GM19468 (cell line): ENCODE data around the gene PTPRD.

Source experiments
- ATAC-seq: cut with Tn5 transposase; IDR thresholded peaks from one replicate; pipeline ENCODE4 v1.9.1; 2021; ENCODE audit warnings: mild to moderate bottlenecking, moderate library complexity, moderate number of reproducible peaks; ENCODE audit not compliant: unreplicated experiment; ENCODE audit errors: extremely low read depth

The PTPRD gene

DNA sequence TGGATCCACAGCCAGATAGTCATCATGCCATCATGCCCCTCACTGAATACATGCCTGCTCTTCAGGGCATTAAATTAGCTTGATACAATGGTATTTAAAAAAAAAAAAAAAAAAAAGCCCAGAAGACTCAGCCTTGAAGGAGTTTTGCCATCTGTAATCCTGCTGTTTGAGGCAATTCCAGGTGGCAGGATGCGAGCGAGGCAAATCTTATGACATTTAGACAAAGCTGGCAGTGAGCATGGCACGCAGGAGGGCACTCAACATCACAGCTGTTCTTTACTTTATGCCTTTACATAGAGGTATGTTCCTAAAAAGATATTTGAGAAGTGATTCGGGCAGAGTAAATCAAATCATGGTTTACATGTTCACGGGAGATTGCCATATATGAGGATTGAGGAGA is 2121.2 kb downstream of the PTPRD start:
- ATAC-seq = no peak

DNA sequence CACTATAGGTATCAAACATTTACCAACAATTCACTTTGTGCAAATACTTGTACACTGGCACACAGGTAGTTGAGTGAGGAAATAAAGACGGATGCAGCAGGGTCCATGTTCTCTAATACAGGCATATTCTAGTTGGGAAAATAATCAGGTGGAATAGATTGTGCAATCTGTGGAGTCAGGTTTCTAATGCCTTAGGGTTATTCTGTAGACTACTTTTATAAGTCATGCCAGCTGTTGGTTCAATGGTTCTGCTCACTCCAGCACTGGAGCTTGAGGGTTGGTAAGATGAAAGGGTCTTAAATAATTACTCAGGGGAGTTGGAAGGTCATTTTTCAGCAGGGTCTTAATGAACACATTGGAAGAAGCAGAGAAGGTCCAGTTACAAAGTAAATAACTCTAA is 2123.0 kb downstream of the PTPRD start:
- ATAC-seq = no peak

DNA sequence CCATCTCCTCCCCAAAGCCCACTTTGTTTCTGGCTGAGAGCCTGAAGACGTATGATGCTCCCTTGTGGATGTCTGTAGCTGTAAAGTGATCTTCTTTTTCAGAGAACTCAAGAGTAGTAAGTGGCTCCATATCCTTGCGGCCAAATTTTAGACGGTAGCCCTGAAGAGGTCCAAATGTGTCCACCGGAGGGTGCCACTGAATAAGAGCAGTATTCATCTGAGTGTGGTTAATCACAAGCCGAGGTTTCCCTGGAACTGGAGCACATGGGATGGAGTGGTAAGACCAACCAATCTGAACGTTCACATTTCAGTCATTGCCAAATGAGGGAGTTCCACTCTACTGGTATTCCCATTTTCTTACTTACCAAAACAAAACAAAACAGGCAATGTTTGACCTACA is 2126.7 kb downstream of the PTPRD start:
- ATAC-seq = no peak

DNA sequence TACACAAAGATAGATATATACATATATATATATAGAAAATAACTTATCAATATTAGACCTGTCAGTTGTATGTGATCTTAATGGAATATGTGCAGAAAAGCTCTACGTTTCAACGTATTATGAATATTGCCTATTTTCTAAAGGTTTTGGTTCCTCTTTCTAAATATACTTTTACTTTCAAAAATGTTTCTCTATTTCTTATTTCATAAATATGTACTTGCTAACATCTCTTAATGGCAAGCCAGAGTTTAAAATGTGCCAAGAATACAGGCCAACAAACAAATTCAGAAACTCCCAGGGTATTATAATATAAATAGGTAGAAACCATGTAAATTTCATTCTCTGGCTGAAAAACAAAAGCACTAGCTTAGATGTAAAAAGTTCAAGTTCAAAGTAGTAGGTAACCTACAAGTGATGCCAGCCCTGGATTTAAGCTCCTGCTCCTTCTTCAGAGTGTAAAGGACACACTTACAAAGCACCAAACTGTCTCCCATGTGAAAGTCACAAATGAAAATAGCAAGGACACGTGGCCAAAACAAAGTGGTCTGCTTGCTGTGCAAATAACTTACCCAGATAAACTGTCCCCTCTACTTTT is 2128.1 kb downstream of the PTPRD start:
- ATAC-seq = no peak

DNA sequence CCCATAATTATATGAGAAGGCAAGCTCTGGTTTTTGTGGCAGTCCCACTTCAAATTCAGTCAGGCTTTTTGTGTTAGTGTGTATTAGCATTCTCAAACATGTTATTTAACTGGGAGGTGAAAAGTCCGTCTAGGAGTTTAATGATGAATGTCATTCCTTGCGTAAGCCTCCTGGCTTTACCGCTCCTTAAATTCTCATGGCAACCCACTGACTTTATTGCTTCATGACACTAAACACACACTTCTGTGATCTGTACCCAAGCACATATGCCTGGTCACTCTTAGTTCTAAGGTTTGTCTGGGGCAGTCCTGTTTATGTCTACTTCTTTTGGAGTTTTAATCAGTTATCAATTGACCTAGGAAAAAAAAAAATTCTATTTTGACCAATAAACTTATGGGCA is 2135.4 kb downstream of the PTPRD start:
- ATAC-seq = no peak

DNA sequence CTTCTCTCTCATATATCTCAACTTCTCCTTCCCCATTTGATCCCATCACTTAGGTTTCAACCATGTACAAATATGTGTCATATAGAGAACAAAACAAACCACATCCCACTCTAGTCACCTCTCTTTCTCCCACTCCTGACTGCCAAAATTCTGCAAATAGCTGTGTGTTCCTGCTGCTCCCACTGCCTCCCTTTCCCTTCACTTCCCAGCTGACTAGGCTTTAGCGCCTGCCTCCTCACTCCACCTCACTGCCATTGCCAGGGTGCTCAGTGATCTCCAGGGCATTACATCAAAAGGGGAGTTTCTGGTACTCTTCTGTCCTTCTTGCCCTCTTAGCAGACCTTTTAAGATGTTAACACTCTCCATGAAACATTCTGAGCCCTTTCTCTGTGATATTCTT is 2137.9 kb downstream of the PTPRD start:
- no peak for ATAC-seq

DNA sequence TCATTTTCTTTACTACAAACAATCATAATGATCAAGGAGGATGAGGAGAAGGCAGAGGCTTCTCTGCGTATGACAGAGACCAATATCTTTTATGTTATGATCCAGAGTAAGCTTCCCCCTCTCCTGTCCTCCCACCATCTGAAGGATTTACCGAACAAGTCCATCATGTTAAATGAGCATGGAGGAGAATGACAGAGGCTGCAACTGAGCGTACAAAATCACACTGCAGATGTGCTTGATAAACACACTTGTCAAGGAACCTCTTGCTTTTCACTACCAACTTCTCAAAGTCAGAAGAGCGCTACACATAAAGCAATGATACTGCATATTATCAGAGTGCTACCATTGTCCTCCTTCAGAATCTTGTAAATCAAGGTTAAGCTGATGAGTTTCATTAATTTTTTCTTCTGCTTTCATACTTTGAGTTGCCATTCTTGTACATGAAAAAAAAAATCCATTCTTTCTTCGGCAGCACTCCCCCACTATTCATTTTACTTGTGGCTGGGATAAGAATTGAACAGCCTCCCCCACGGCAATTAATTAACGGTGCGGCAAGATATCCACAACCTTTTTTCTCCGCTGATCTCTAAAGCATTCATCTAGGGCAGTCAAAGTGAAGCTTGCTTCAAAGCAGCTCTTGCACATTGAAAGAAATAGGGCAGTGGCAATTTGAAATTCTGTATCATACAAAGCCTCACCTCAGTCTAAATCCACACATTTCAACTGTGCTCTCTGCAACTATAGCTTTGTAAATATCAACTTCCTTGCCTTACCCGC is 2139.4 kb downstream of the PTPRD start:
- no peak for ATAC-seq

DNA sequence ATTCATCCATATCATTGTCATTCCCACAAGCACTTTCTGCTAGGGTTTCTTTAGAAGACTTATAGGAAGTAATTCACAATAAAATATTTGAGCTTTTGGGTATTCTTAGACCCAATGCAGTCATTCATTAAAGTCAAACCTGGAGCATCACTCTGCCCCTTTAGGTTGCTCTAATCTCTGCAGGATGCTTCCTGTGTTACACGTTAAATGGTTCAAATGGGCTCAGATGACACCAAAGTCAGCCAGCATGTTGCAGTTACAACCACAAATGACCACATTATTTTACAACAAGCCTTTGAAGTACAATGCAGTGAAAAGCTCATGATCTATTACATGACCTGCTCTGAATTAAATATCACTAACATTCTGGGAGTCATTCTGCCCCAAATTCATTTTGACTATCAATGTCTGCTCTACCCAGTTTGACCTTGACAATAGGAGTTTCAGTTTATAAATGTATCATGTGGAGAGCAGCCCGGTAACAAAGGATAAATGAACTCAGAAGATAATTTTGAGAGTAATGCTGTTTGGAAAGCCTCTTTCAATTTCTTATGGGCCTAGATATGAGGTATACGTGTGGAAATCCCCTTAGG is 2144.7 kb downstream of the PTPRD start:
- ATAC-seq = no peak

DNA sequence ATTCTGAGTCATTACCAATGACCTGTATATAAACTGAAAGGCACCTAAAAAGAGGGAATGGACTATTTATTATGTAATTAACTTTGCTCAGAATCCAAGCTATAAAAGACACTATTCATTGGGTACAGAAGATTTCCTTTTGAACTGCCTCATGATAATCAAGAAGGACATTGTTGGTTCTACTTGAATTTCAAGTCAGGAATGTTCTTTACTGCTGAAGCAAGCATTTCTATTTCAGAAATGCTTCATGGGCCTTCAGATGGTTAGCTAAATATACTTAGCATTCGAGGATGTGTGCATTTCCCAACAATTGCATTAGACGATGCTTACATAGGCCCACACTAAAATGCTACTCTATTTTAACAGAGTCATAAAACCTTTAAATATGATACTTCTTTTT is 2155.0 kb downstream of the PTPRD start:
- no peak for ATAC-seq

DNA sequence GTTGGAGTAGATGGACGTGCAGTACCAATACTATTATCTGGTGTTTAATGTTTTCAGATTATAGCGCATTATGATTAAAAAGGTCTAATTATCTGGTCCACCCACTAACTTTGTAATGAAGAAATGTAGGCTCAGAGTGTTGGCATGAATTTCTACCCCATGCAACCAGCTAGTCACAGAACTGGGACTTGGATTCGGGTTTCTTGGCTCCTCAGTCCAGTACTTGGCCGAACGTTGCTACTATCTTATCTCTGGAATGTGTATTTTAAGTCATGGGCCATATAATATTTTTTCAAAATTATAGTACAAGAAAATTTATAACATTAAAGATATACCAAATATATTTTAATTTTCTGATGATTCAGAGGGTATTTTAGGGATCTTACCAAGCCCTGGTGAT is 2155.7 kb downstream of the PTPRD start:
- ATAC-seq = no peak

DNA sequence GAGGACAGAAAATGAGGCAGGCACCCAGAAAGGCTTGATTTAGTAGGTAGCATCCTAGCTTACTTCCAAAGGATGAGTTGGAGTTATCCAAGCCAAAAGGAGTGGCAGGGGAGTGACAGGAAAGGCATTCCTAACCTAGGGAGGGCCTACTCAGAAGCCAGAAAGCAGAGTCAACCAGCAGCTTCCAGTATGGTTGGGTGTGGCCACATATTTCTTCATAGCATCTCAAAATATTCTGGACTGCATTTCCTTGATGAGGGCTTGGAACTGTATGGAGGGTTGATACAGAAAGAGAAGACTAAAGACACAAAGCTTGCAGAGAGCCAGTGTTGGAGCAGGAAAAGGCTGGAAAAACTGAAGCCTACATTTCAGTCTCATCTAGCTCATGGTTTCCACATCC is 2156.5 kb downstream of the PTPRD start:
- ATAC-seq = no peak

DNA sequence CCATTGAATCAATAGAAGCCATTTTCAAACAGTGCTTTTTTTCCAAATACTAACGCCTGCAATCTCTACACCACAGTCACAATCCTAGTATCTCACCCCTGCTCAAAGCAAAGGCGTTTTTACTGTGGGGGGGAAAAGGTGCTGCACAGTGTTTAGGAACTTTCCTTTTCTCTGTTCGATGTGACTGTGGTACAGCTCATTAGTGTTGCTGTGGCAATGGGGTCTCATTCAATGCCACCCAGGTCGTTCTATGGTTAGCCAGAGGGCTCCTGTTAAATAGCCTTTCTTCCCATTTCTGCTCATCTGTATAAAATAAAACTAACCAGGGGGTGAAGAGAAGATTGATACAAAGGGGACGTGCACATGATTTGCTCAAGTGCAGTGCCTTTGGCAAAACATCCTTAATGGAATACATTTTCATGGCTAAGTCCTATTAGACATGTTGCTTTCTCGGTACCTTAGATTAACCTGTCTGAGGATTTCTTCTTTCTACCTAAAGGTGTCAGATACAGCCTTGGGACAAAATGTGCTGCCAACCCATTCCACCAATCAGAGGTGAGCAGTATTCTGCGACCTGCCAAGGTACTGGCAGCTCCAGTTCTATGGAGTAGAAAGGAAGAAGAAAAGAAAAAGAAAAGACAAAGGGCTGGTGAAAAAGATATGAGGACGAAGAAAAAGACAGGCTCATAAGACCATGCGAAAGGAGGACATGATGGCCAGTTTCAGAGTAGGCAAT is 2161.8 kb downstream of the PTPRD start:
- no peak for ATAC-seq

DNA sequence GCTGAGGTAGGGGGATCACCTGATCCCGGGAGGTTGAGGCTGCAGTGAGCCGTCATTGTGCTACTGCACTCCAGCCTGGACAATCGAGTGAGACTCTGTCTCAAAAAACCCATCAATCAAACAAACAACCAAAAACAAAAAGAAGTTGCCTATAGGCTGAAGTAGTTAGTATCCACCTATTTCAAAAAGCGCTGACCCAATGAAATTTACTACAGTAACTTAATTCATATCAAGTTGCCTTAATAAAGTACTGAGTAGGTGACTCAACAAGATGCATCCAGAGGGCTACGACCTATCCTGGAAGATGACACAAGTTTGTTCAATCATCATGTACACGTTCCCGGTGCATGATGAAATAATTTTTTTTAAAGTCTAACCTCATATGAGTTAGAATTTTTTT is 2164.6 kb downstream of the PTPRD start:
- no peak for ATAC-seq

DNA sequence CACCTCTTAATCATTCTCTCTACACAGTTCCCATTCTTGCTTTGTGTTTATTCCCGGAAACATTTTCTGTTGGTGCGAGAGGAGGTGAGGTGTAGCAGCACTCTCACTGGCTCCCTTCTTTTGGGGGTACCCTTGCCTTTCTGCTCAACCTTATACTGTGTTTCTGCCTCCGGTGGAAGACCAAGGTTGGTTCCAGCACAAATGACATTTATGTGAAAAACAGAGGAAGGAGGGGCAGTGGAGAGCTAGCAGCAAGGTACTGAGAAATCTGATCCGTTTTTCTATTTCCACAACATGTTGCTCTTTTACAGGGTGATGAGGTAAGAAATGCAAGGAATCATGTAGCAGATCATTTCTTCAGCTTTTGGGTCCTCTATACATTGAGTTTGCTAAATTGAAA is 2165.2 kb downstream of the PTPRD start:
- ATAC-seq = no peak

DNA sequence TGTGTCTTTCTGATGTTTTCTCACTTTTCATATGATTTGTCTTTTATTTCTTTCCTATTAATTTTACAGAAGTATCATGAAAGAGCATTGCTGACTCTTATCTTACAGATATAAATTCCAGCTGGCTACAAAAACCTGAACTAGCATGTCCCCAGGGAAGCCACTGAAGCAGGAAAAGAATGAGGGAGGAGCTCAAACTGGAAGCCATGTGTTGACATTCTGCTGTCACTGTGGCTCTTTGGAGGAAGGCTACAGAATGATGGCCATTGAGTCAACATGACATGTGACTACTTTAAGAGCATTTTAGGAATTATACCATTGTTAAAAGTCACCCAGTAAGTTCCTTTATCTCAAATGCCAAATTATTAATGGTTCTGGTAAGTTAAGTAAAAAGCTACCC is 2174.9 kb downstream of the PTPRD start:
- no peak for ATAC-seq

DNA sequence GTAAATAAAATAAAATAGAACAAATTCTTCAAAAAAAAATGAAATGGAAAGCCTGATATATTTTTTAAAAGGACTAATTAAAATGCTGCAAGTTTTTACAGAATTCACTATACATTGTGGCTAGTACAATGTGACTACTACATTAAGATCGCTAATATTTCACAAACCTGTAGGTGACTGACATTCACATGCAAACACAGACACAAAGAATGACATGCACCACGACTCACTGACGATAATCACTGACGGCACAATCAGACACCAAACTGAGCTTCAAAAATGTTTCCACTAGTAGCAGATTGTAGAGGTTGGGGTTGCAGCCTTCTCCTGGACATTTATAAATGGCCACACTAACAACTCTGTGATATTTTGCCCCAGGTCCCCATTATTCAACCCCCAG is 2175.5 kb downstream of the PTPRD start:
- no peak for ATAC-seq

DNA sequence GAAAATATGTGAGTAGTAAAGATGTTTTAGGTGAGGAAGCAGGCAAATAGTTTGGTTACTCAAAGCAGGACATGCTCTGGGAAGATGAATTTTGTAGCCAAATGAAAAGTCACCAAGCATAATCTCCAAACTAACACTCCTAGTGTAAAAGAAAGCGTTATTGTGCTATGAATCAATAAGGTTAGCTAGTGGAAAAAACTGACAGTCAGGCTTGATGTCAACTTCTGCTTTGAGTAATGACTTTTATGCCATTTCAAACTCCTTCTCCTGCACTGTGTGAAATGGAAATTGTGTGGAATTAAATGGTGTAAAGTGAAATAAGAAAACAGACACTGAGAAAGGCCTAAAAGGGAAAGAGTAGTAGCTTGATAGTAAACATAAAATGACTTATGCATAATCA is 2176.0 kb downstream of the PTPRD start:
- no peak for ATAC-seq

DNA sequence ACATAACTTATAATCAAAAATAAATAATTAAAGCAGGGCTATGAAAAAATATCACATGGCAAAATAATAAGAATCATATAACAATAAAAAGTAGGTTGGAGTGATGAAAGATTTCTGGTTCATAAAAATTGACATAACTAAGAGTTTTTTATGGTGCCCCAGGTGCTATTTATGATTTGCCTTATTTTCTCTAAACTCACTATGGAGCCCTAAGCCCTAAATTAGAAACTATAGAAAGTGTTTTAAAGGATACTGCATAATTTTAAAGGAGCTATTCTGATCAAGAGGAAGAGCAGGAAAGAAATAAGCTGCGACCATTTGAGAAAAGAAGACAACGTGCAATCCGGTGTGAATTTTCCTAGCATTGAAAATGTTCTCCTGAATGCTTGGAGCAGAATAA is 2178.2 kb downstream of the PTPRD start:
- no peak for ATAC-seq

DNA sequence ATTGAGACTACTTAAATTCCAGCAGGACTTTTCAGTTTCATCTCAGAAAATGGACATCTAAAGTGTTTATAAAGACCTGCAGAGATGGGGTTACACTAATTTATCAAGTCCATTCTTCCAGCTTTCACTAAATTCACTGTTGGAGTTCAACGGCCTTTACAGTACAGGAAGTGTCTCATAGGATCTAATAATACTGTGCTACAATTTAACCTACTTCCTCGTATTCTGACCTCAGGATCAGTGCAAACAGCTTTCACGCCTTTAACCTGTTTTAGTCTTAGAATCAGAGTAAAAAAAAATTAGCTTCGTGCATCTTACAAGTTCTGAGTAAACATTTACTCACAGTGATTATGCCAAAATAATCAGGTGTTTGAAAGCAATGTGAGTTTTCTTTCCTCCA is 2180.6 kb downstream of the PTPRD start:
- ATAC-seq = no peak

DNA sequence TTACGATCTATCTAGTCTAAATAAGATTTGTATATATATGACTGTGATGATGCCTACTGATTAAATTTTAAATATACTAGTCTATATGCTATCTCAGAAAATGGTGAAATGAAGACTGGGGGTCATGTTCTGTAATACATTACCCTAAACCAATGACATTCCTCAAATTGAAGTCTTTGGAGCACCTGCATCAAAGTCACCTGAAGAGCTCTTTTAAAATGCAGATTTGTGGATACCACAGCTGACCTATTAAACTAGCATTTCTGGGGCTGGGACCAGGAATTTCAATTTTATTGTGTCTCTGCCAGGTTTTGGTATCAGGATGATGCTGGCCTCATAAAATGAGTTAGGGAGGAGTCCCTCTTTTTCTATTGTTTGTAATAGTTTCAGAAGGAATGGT is 2181.3 kb downstream of the PTPRD start:
- ATAC-seq = no peak

DNA sequence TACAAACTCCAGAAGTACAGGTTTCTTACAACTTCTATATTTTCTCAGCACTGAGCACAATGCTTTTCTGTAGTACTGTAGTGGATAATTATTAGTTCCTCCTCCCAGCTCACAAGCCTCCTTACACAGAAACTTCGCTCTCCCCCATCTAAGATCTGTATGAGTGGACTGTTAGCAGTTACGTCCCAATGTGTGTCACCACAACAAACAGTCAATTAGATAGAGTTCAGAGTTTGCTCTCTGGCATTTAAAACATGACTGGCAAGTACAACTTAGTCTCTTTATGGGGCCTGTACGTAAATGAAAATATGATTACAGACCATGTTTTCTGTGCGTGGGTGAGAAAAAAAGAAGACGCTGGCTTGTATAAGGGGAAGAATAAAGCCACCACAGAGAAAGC is 2181.9 kb downstream of the PTPRD start:
- no peak for ATAC-seq
